COLO668 (cell line): ENCODE measurements around the gene OR51B4.
"Not testable (repeated sequence)": the region's sequence is repeated elsewhere in the genome, so short reads cannot be mapped to it uniquely, and the experiment has no call there.

Experiments
- DNase-seq: peaks from one replicate; lab custom pipeline; 2025; ENCODE audit not compliant: unreplicated experiment; lab: John Stamatoyannopoulos, UW

Gene OR51B4

DNA sequence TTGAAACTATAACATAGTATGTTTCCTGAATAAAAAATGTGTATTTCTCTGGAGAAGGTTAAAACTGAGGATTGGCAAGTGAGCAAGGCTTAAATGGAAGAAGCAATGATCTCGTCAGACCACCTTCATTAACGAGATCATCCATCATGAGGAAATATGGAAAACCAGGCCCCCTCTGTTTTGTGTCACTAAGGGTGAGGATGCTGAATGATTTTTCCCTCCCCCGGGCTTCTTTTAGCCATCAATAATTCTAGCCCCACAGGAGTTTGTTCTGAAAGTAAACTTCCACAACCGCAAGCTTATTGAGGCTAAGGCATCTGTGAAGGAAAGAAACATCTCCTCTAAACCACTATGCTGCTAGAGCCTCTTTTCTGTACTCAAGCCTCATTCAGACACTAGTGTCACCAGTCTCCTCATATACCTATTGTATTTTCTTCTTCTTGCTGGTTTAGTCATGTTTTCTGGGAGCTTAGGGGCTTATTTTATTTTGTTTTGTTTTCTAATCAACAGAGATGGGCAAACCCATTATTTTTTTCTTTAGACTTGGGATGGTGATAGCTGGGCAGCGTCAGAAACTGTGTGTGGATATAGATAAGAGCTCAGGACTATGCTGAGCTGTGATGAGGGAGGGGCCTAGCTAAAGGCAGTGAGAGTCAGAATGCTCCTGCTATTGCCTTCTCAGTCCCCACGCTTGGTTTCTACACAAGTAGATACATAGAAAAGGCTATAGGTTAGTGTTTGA is 26.2 kb downstream of the OR51B4 start:
- no peak for DNase-seq

DNA sequence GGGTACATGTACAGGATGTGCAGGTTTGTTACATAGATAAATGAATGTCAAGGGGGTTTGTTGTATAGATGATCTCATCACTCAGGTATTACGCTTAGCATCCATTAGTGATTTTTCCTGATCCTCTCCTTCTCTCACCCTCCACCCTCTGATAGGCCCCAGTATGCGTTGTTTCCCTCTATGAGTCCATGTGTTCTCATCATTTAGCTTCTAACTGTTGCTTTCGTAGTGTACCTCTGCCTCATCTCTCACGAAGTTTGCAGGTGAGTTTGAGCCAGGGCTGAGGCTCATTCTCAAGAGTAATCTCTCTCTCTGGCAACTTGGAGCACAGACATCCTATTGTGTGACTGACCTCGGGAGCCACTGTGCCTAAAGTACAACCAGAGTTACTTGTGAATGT is 27.4 kb downstream of the OR51B4 start:
- DNase-seq, result no peak

DNA sequence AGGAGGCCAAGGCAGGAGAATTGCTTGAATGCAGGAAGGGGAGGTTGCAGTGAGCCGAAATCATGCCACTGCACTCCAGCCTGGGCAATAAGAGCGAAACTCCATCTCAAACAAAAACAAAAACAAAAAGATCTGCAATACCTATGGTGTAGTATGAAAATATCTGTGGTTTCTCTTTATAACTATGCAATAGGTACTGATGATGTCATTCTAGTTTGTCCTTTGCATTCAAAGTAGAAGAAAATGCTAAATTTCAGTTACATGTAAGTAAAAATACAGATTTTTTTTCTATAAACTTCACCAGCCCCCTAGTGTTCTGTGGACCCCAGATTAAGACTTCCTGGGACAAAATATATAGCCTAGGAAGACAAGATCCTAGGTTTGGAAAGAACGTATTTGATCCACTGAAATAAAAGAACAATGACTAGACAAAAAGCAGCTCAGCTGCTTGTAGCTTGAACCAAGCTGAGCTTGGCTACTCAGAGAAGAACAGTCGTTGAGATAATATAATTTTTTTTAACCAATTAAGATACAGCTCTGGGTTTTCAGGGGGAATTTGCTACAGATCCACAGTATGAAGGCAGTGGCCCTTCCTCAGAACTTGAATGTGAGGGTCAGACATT is 29.2 kb downstream of the OR51B4 start:
- no peak for DNase-seq

DNA sequence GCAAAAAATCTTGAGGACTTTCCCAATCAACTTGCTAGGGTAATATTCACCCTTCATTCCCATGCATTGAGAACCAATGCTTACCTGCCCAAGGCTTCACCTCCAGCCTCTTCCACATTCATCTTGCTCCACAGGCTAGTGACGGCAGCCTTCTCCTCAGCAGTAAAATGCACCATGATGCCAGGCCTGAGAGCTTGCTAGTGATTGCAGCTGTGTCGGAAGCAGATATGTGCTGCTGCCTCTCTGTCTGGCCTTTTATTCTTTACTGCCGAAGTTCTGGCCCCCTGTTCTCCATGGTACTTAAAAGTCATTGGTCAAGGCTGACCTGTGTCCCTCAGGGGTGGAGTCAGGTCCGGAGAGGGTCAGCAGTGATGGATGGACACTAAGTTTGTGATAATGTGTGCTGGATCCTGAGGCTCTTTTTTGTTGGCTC is 32.0 kb downstream of the OR51B4 start, which contains the start of gene HBE1:
TSS of gene HBE1 (minus strand) at position 231 of the 433 bp plus-strand sequence. CDS start at position 176, 55 bp downstream.
- no peak for DNase-seq

DNA sequence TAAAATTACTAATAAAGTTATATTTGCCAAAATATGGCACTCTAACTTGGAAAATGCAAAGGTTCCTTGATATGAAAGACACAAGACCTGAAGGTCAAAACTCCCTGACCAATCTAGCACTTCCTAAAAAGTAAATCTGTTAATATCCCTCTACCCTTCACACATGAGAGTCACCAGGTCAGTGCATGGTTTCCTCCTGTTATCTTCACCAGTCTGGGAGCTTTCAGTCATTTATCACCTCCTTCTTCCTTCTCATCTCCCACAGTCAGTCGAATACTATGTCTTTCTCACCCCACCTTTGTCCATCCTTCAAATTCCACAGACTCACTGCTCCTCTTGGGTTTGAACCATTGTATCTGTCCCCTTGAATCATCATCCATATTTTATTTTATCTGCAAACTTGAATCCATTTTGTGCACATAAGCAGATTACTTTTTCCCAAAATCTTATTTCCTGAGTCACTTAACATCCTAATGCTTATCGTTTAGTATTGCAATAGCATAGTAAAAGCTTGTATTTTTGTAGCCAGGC is 34.6 kb downstream of the OR51B4 start:
- DNase-seq, result no peak

DNA sequence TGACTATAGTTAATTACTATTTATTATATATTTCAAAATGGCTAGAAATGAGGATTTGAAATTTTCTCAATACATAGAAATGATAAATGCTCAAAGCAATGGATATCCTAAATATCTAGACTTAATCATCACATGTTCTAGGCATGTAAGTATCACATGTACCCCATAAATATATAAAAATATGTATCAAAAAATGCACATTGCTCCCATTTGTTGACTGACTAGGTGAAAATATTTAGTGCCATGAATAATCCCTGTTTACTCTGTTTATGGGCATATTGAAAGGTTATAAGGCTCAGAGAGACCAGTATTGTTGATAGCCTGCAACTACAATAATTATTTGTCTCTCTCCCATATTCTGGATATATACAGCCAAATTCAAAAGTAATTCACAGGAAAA is 35.1 kb downstream of the OR51B4 start:
- no peak for DNase-seq

DNA sequence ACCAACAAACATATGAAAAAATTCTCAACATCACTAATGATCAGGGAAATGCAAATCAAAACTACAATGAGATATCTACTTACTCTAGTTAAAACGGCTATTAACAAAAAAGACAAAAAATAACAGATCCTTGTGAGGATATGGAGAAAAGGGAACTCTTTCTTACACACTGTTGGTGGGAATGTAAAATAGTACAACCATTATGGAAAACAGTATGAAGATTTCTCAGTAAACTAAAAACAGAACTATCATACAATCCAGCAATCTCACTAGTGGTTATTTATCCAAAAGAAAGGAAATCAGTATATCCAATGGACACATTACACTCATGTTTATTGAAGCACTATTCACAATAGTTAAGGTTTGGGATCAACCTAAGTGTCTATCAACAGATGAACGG is 35.9 kb downstream of the OR51B4 start:
- DNase-seq, result no peak

DNA sequence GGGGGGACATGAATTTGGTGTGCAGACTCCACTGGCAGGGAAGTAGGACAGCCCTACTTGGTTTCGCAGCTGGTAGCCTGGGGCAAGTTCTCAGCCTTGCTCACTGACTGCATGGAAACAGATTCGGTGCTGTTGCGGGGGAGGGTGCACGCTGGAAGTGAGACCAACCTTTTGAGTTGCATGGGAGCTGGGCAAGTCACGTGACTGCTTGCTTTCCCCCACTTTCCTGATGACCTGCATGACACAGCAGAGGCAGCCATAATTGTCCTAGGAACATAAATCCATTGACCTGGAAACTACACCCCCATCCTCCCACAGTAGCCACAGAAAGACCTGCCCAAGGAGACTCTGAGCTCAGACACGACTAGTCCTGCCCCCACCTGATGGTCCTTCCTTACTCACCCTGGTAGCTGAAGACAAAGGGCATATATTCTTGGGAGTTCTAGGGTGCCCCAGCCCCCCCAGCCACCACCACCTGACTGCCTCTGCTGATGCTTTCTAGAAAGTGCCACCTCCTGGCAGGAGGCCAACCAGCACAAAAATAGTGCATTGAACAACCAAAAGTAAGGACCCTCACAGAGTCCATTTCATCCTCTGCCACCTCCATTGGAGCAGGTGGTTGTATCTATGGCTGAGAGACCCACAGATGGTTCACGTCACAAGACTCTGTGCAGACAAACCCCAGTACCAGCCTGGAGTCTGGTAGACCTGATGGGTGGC is 43.0 kb downstream of the OR51B4 start:
- DNase-seq, result no peak

DNA sequence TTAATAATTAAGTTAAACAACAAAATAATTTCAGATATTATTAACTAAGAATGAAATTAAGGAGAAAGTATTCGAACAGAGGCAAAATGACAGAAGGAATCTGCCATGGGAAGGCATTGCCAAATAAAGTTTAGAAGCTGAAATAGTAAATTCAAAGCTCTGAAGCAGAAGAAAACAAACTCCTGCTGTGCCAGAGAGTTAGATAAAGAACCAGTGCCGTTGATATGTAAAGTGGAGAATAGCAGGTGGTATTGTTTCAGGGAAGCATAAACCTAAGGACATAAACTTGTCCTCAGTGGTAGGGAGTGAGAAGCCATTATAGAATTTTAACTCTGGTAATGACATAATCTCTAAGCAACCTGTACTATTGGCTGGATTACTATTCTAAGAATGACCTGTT is 44.5 kb downstream of the OR51B4 start:
- DNase-seq, result no peak

DNA sequence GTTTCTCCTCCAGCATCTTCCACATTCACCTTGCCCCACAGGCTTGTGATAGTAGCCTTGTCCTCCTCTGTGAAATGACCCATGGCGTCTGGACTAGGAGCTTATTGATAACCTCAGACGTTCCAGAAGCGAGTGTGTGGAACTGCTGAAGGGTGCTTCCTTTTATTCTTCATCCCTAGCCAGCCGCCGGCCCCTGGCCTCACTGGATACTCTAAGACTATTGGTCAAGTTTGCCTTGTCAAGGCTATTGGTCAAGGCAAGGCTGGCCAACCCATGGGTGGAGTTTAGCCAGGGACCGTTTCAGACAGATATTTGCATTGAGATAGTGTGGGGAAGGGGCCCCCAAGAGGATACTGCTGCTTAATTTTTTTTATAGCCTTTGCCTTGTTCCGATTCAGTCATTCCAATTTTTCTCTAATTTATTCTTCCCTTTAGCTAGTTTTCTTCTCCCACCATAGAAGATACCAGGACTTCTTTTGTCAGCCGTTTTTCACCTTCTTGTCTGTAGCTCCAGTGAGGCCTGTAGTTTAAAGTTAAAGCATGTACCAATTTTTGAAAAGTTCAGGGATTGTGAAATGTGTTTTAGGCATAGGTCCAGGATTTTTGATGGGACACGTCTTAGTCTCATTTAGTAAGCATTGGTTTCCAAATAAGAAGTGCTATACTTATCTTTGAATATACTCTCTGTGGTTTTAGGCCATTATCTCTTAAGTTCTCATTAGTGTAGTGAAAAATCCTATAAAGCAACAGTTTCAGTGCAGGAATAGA is 46.9 kb downstream of the OR51B4 start, which contains the start of gene HBG2:
TSS of gene HBG2 (minus strand) at position 136 of the 768 bp plus-strand sequence. CDS start at position 83, 53 bp downstream.
- DNase-seq, result not testable (repeated sequence)

DNA sequence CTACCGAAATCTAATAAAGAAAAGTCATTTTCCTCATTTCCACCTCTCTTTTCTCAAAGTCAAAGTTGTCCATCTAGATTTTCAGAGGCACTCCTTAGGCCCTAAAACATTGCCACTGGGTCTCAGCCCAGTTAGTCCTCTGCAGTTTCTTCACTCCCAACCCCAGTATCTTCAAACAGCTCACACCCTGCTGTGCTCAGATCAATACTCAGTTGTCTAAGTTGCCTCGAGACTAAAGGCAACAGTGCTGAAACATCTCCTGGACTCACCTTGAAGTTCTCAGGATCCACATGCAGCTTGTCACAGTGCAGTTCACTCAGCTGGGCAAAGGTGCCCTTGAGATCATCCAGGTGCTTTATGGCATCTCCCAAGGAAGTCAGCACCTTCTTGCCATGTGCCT is 47.7 kb downstream of the OR51B4 start:
- not testable (repeated sequence) for DNase-seq

DNA sequence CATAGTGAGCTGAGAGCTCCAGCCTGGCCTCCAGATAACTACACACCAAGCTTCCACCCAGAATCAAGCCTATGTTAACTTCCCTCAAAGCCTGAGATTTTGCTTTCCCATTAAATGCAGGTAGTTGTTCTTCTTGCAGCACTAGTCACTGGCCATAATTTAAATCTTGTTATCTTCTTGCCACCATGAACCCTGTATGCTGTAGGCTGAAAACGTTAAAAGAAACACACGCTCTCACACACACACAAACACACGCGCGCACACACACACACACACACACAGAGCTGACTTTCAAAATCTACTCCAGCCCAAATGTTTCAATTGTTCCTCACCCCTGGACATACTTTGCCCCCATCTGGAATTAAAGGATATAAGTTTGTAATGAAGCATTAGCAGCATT is 48.3 kb downstream of the OR51B4 start:
- not testable (repeated sequence) for DNase-seq

DNA sequence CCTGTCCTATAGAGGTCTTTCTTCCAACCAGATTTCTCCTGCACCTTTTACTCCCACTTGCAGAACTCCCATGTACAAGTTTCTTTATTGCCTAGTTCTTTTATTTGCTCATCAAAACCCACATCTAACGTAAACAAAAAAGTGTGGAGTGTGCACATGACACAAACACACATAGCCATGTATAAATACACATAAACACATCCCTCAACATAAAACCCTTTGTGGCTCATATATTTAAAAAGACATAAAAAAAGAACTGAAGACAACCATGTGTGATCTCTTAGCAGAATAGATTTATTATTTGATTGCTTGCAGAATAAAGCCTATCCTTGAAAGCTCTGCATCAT is 48.9 kb downstream of the OR51B4 start:
- no peak for DNase-seq

DNA sequence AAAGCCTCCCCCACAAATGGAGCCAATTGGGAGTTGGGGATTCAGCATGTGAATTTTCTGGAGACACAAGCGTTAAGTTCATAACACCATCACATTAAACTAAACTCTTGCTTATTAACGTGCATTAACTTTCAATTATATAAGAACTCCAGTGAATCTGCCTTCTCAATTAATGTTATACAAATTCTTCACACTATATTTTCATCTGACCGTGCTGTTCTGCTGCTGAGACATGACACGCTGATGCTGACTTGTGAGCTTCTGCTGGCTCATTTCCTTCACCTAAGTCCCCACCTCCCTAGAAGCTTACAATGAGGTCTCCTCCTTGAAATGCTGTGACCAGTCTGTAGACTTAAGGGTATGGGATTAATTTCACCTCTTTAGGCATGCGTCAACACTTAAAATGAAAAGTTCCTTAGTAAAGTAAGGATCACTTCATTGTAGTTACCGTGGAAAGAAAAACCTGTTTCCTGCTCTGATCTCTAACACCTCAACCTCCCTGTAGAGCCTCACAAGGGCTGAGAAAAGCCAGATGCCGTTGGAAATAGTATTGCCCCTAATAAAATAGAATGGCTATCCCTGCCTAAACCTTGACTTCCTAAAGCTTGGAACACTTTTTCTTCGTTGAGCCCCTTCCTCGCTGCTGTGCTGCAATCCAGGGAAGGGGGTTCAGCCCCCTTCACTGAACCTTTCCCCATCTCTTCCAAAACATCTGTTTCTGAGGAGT is 49.4 kb downstream of the OR51B4 start:
- no peak for DNase-seq

DNA sequence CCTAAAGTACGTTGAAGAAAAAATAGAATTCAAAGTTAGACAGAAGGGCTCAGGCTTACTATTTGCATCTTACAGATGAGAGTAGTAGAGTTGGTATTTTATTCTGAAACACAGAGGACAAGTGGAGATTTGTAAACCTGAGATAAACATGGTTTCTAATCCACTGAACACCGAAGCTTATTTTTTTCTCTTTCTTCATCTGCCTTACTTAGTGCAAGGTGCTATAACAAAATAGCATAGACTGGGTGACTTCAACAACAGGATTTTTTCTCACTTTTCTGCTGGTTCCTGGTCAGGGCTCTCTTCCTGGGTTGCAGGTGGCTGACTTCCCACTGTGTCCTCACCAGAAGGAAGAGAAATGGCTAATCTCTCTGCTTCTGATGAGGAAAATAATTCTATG is 50.0 kb downstream of the OR51B4 start:
- no peak for DNase-seq
